ENCODE data around the gene GPX2. TPM values are rescaled to one million over a fixed set of nuclear protein-coding genes. Genes with fewer than 3 reads are reported as not detected.

Gene GPX2
- total RNA-seq, 4 donors from 2014 or later: 115 to 286 (median 143) TPM

GRCh38 chr14:64891173-64891838, 51.2 kb downstream of the GPX2 start:
- H3K27ac ChIP-seq: no peak overlapping the region
- H3K36me3 ChIP-seq: no peaks in the 10 kb centered on the region
- no peaks in the 10 kb centered on the region for H3K4me1 ChIP-seq
- no peak for DNase-seq
- H3K4me3 ChIP-seq: no peak overlapping the region
- no peaks in the 10 kb centered on the region for H3K9me3 ChIP-seq
- no peaks in the 10 kb centered on the region for H3K27me3 ChIP-seq
- TF ChIP-seq CTCF (IDR thresholded peaks at IDR 0.05): no peak
- TF ChIP-seq POLR2A (IDR thresholded peaks at IDR 0.05): no peak

GRCh38 chr14:64889352-64889751, 53.2 kb downstream of the GPX2 start:
- no peaks in the 10 kb centered on the region for H3K27me3 ChIP-seq
- no peaks in the 10 kb centered on the region for H3K4me1 ChIP-seq
- H3K4me3 ChIP-seq: no peak overlapping the region
- TF ChIP-seq CTCF (IDR thresholded peaks at IDR 0.05): no peak
- TF ChIP-seq POLR2A (IDR thresholded peaks at IDR 0.05): no peak
- no peaks in the 10 kb centered on the region for H3K9me3 ChIP-seq
- H3K27ac ChIP-seq: no peak overlapping the region
- H3K36me3 ChIP-seq: no peaks in the 10 kb centered on the region
- DNase-seq: no peak

Small RNA genes lying within 50 kb of the gene (small RNA-seq; reads per million reads assigned to genes)
- gene RPPH1-2P: 0 reads per million in 2 donors

Other genes with a start within 250 kb of the GPX2 start
- gene PLEKHG3, start 238.3 kb downstream of the GPX2 start, total RNA-seq: 10 to 100 TPM; 18.2 to 45.5 (median 31.5) TPM
- 1 to 10 TPM in 1 of 4 donors, under 1 TPM in 2, not detected in 1; 0.57 to 2.5 (median 0.94) TPM for gene SPTB, start 62.8 kb downstream of the GPX2 start, total RNA-seq
- gene CHURC1, start 28.3 kb downstream of the GPX2 start, total RNA-seq: 10 to 100 TPM; 51.2 to 72.3 (median 69.7) TPM
- gene RAB15, start 29.6 kb upstream of the GPX2 start, total RNA-seq: 10 to 100 TPM; 17.4 to 29.8 (median 22.4) TPM
- gene FNTB, start 44.1 kb upstream of the GPX2 start, total RNA-seq: 10 to 100 TPM; 11.9 to 25.6 (median 17.6) TPM
- 10 to 100 TPM; 52.8 to 86.8 (median 74.2) TPM for gene MAX, start 159.8 kb upstream of the GPX2 start, total RNA-seq

All from Peyer's patch (tissue), 4 donors.